HG02884 (cell line): ENCODE measurements around the gene CELF4.
"Not testable (repeated sequence)": the region's sequence is repeated elsewhere in the genome, so short reads cannot be mapped to it uniquely, and the experiment has no call there.

Experiments
- ATAC-seq: cut with Tn5 transposase; IDR thresholded peaks from one replicate; pipeline ENCODE4 v1.9.1; 2021; ENCODE audit warnings: mild to moderate bottlenecking, moderate library complexity; ENCODE audit not compliant: unreplicated experiment

The CELF4 gene

GRCh38 chr18:37375181-37375580 is 190.4 kb downstream of the CELF4 start:
- ATAC-seq, result no peak

- no peak for ATAC-seq
Observed at GRCh38 chr18:37368110-37368954, 197.3 kb downstream of the CELF4 start.

- ATAC-seq, result no peak
Observed at GRCh38 chr18:37364237-37364636, 201.4 kb downstream of the CELF4 start.

- ATAC-seq, result no peak
Observed at GRCh38 chr18:37362158-37362890, 203.3 kb downstream of the CELF4 start.

GRCh38 chr18:37361335-37362157 is 204.1 kb downstream of the CELF4 start:
- no peak for ATAC-seq

- not testable (repeated sequence) for ATAC-seq
Observed at GRCh38 chr18:37358061-37358460, 207.5 kb downstream of the CELF4 start.

- no peak for ATAC-seq
Observed at GRCh38 chr18:37355772-37356171, 209.8 kb downstream of the CELF4 start.

- no peak for ATAC-seq
Observed at GRCh38 chr18:37351110-37351509, 214.5 kb downstream of the CELF4 start.

- no peak for ATAC-seq
Observed at GRCh38 chr18:37348729-37349128, 216.9 kb downstream of the CELF4 start.

GRCh38 chr18:37346048-37346447 is 219.6 kb downstream of the CELF4 start:
- ATAC-seq, result no peak

GRCh38 chr18:37343542-37343851 is 222.1 kb downstream of the CELF4 start:
- ATAC-seq, result no peak

- no peak for ATAC-seq
Observed at GRCh38 chr18:37341473-37342086, 224.0 kb downstream of the CELF4 start.

GRCh38 chr18:37341016-37341415 is 224.6 kb downstream of the CELF4 start:
- no peak for ATAC-seq

GRCh38 chr18:37339701-37340215 is 225.8 kb downstream of the CELF4 start:
- ATAC-seq, result no peak

- no peak for ATAC-seq
Observed at GRCh38 chr18:37336568-37337285, 228.9 kb downstream of the CELF4 start.

GRCh38 chr18:37335409-37335736 is 230.2 kb downstream of the CELF4 start:
- ATAC-seq, result no peak

GRCh38 chr18:37334631-37335408 is 230.8 kb downstream of the CELF4 start:
- ATAC-seq, result no peak

GRCh38 chr18:37332628-37333420 is 232.8 kb downstream of the CELF4 start:
- no peak for ATAC-seq

GRCh38 chr18:37332219-37332618 is 233.4 kb downstream of the CELF4 start:
- no peak for ATAC-seq
